Brain microvascular endothelial cell (primary cell): ENCODE data around the gene LAMA1.

Experiments used
- DNase-seq: peaks from one replicate; pipeline ENCODE4 v3.0.0-alpha.2; 2020
- H3K27ac ChIP-seq: fragments of 250-450 bp; sonication (Bioruptor Pico); 2 replicates; pipeline ENCODE4 v1.5.1; 2020; ENCODE audit warnings: mild to moderate bottlenecking, moderate library complexity
- H3K27me3 ChIP-seq: fragments of 250-450 bp; sonication (Bioruptor Pico); replicated peaks from 2 replicates; pipeline ENCODE4 v1.5.1; 2020; ENCODE audit warnings: mild to moderate bottlenecking
- H3K36me3 ChIP-seq: fragments of 250-450 bp; sonication (Bioruptor Pico); replicated peaks from 2 replicates; pipeline ENCODE4 v1.5.1; 2020; ENCODE audit warnings: mild to moderate bottlenecking
- H3K4me3 ChIP-seq: 2 replicates; pipeline ENCODE4 v1.5.1; 2011; ENCODE audit warnings: low read depth, mild to moderate bottlenecking, control low read depth, low read length, moderate library complexity
- CTCF ChIP-seq: IDR thresholded peaks from 2 replicates; pipeline ENCODE4 v1.5.1; 2011; ENCODE audit warnings: low read depth, mild to moderate bottlenecking, moderate library complexity, low read length, control low read depth, inconsistent platforms; ENCODE audit errors: missing control alignments
- in situ Hi-C: cut with HindIII; loops from 2 replicates; pipeline ENCODE4 v1.10.0; 2017; ENCODE audit warnings: low sequenced_read_pairs, low pct_ligation_motif_present

Gene LAMA1

GRCh38 chr18:7000484-7001096, 117.0 kb downstream of the LAMA1 start:
- DNase-seq, result peak; percentile 16
- peak; percentile 63 for TF ChIP-seq CTCF
- H3K36me3 ChIP-seq, result peaks cover 7% of the 10 kb centered on the region
- no peak overlapping the region for H3K4me3 ChIP-seq
- no peak overlapping the region for H3K27ac ChIP-seq
- in situ Hi-C loops, result no loop called here
- no peaks in the 10 kb centered on the region for H3K27me3 ChIP-seq

- in situ Hi-C loops, result no loop called here
- H3K4me3 ChIP-seq, result no peak overlapping the region
- DNase-seq, result no peak
- no peak for TF ChIP-seq CTCF
- no peaks in the 10 kb centered on the region for H3K27me3 ChIP-seq
- no peak overlapping the region for H3K27ac ChIP-seq
- peaks cover 11% of the 10 kb centered on the region for H3K36me3 ChIP-seq
Observed at GRCh38 chr18:6997808-6998207, 119.8 kb downstream of the LAMA1 start.

- Histone ChIP-seq H3K27ac (no peak overlapping the region), H3K27me3 (no peaks in the 10 kb centered on the region), H3K4me3 (no peak overlapping the region), H3K36me3 (peaks cover 18% of the 10 kb centered on the region)
- no peak for DNase-seq
- TF ChIP-seq CTCF, result no peak
- in situ Hi-C loops, result no loop called here
Observed at GRCh38 chr18:6994771-6995430, 122.7 kb downstream of the LAMA1 start.

GRCh38 chr18:6994056-6994770, 123.4 kb downstream of the LAMA1 start:
- in situ Hi-C loops, result no loop called here
- Histone ChIP-seq H3K27ac (no peak overlapping the region), H3K36me3 (peaks cover 18% of the 10 kb centered on the region), H3K4me3 (no peak overlapping the region), H3K27me3 (no peaks in the 10 kb centered on the region)
- no peak for DNase-seq
- no peak for TF ChIP-seq CTCF

GRCh38 chr18:6992761-6993160, 124.8 kb downstream of the LAMA1 start:
- TF ChIP-seq CTCF, result no peak
- H3K27me3 ChIP-seq, result no peaks in the 10 kb centered on the region
- no peak overlapping the region for H3K4me3 ChIP-seq
- DNase-seq, result no peak
- H3K27ac ChIP-seq, result no peak overlapping the region
- H3K36me3 ChIP-seq, result peaks cover 18% of the 10 kb centered on the region
- in situ Hi-C loops, result no loop called here
